SK-N-SH (cell line): ENCODE results near the gene CLCN6.

ENCODE experiments used
- CHD2 ChIP-seq: fragments of 150-350 bp; IDR thresholded peaks from 2 replicates; pipeline ENCODE4 v1.6.1; 2018; ENCODE audit warnings: low read length; ENCODE audit not compliant: partially characterized antibody
- CTCF ChIP-seq: fragments of 200-600 bp; sonication (generic); IDR thresholded peaks from 2 replicates; pipeline ENCODE4 v1.6.1; 2017; ENCODE audit warnings: antibody characterized with exemption, mild to moderate bottlenecking, moderate library complexity
- EP300 ChIP-seq, 2 experiments: IDR thresholded peaks; 2 replicates each; pipeline versions ENCODE4 v1.4.0 to v1.6.1; 2012; ENCODE audit warnings: borderline replicate concordance in 1 of 2, low read depth in 1 of 2, low read length in 1 of 2
- FOXJ3 ChIP-seq: sonication (generic); formaldehyde crosslinking; IDR thresholded peaks from 2 replicates; pipeline ENCODE4 v1.5.1; 2020; ENCODE audit warnings: mild to moderate bottlenecking, missing genetic modification reagents
- POLR2AphosphoS5 ChIP-seq: IDR thresholded peaks from 2 replicates; pipeline ENCODE4 v1.6.1; 2012; ENCODE audit warnings: low read depth, low read length
- REST ChIP-seq: IDR thresholded peaks from 2 replicates; pipeline ENCODE4 v1.6.1; 2012; ENCODE audit warnings: mild to moderate bottlenecking, low read depth, low read length, moderate library complexity
- RFX5 ChIP-seq: IDR thresholded peaks from 2 replicates; pipeline ENCODE4 v1.6.1; 2012; ENCODE audit warnings: mild to moderate bottlenecking, improper control_type of control experiment, low read length
- SIN3A ChIP-seq: IDR thresholded peaks from 2 replicates; pipeline ENCODE4 v1.6.1; 2012; ENCODE audit warnings: low read depth, mild to moderate bottlenecking, low read length, moderate library complexity, borderline replicate concordance
- TEAD4 ChIP-seq: IDR thresholded peaks from 2 replicates; pipeline ENCODE4 v1.4.0; 2012; ENCODE audit warnings: mild to moderate bottlenecking, borderline replicate concordance; ENCODE audit not compliant: insufficient read depth

GRCh38 chr1:11772458-11772857 lies 33.5 kb upstream of the CLCN6 start:
- no peak for TF ChIP-seq CTCF
- TF ChIP-seq POLR2AphosphoS5: no peak
- TF ChIP-seq SIN3A: no peak
- TF ChIP-seq REST: no peak
- no peak for TF ChIP-seq EP300 (IDR thresholded peaks at IDR 0.05; ENCODE audit: borderline replicate concordance in 1 of 2, low read depth in 1 of 2, low read length in 1 of 2)
- no peak for TF ChIP-seq CHD2
- no peak for TF ChIP-seq FOXJ3 (CRISPR knock-in tag)
- TF ChIP-seq TEAD4: no peak
- no peak for TF ChIP-seq RFX5
